Gastrocnemius medialis (tissue), 4 donors: ENCODE results near the gene FXYD7. TPM values are rescaled to one million over a fixed set of nuclear protein-coding genes. Genes with fewer than 3 reads are reported as not detected.

Experiments
- ATAC-seq, 2 donors: fragments of 150-250 bp; one replicate each; pipeline ENCODE4 v1.9.1; 2016
- DNase-seq, 2 donors: peaks; one replicate each; pipeline ENCODE4 v3.0.0-alpha.2; 2019
- H3K27ac ChIP-seq, 4 donors: fragments of 200-600 bp; sonication (generic); 1 replicate in 1 of 4; 2 replicates in 3 of 4; pipeline ENCODE4 v1.5.1; 2016 to 2018; ENCODE audit warnings: mild to moderate bottlenecking in 2 of 4, moderate library complexity in 1 of 4
- H3K27me3 ChIP-seq, 3 donors: fragments of 200-600 bp; sonication (generic) in 2 of 3; 1 replicate in 1 of 3; 2 replicates in 2 of 3; pipeline versions ENCODE4 v1.5.1 to v1.6.0; 2016 to 2019; ENCODE audit warnings: mild to moderate bottlenecking in 1 of 3, moderate library complexity in 1 of 3
- H3K36me3 ChIP-seq, 2 donors: fragments of 200-600 bp; sonication (generic) in 1 of 2; one replicate each; pipeline ENCODE4 v1.5.1; 2017 to 2018
- H3K4me1 ChIP-seq, 2 donors: fragments of 200-600 bp; sonication (generic) in 1 of 2; one replicate each; pipeline ENCODE4 v1.5.1; 2016 to 2017; ENCODE audit warnings: mild to moderate bottlenecking in 2 of 2
- H3K4me3 ChIP-seq, 4 donors: fragments of 200-600 bp; sonication (generic) in 3 of 4; 1 replicate in 1 of 4; 2 replicates in 3 of 4; pipeline ENCODE4 v1.5.1; 2016 to 2019; ENCODE audit warnings: mild to moderate bottlenecking in 2 of 4
- H3K9me3 ChIP-seq, 3 donors: fragments of 200-600 bp; sonication (generic) in 2 of 3; 1 replicate in 1 of 3; 2 replicates in 2 of 3; pipeline ENCODE4 v1.5.1; 2016 to 2019
- POLR2A ChIP-seq, 2 donors: fragments of 450-650 bp; IDR thresholded peaks; one replicate each; pipeline ENCODE4 v1.6.1; 2017; ENCODE audit warnings: antibody characterized with exemption in 2 of 2, mild to moderate bottlenecking in 2 of 2, moderate library complexity in 2 of 2
- in situ Hi-C, 4 donors: fragments of 200-750 bp; cut with MboI; loops; one replicate each; pipeline versions ENCODE4 v1.15.0 to v1.8.0; 2017; ENCODE audit warnings: low sequenced_read_pairs in 4 of 4
- intact Hi-C: fragments of 100-400 bp; cut with DNase I; formaldehyde crosslinking; loops from one replicate; pipeline ENCODE4 v1.15.1; 2023; ENCODE audit warnings: low total_unique reads
- total RNA-seq, 4 donors: library from RNA; depleted of rRNA; stranded (reverse); fragments of >200 nt; gene quantifications; one replicate each; pipeline versions ENCODE4 v1.1.0 to v1.2.3, GENCODE V29; 2016
- TF ChIP-seq, protein P1 (sequence below), 5 experiments: fragments of 450-650 bp in 3 of 5; fragments of 200-600 bp in 2 of 5; sonication (generic) in 2 of 5; IDR thresholded peaks in 4 of 5; conservative IDR thresholded peaks in 1 of 5; 1 replicate in 4 of 5; 2 replicates in 1 of 5; pipeline ENCODE4 v1.5.1; 2016 to 2019; ENCODE audit warnings: antibody characterized with exemption in 5 of 5, mild to moderate bottlenecking in 3 of 5, moderate library complexity in 3 of 5

Gene FXYD7
- total RNA-seq, 4 donors from 2014 or later: 0.40 TPM; not detected in 3

DNA sequence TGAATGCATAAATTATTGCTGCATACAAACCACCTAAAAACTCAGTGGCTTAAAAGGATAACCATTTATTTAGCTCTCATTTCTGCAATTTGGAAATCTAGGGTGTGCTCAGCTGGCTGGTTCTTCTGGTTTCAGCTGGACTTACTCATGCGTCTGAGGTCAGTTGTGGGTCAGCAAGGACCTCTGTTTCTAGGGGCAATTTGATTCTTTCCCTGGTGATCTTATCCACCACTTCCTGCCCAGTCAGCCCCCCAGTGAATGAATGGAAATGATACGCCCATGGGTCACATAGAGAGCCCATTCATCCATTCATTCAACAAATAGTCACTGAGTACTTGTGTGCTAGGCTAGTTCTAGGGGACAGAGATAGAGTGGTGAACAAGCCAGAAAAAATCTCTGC, 21.4 kb downstream of the FXYD7 start:
- Histone ChIP-seq H3K9me3 (peaks cover 0 to 6% (median 0%) of the 10 kb centered on the region in 3 donors), H3K27ac (no peak overlapping the region), H3K36me3 (peaks cover 0 to 32% of the 10 kb centered on the region in 2 donors), H3K4me1 (no peaks in the 10 kb centered on the region), H3K27me3 (no peaks in the 10 kb centered on the region), H3K4me3 (no peak overlapping the region)
- DNase-seq (no peak), ATAC-seq (no peak)
- TF ChIP-seq POLR2A (IDR thresholded peaks at IDR 0.05): no peak
- TF ChIP-seq, protein P1, sequence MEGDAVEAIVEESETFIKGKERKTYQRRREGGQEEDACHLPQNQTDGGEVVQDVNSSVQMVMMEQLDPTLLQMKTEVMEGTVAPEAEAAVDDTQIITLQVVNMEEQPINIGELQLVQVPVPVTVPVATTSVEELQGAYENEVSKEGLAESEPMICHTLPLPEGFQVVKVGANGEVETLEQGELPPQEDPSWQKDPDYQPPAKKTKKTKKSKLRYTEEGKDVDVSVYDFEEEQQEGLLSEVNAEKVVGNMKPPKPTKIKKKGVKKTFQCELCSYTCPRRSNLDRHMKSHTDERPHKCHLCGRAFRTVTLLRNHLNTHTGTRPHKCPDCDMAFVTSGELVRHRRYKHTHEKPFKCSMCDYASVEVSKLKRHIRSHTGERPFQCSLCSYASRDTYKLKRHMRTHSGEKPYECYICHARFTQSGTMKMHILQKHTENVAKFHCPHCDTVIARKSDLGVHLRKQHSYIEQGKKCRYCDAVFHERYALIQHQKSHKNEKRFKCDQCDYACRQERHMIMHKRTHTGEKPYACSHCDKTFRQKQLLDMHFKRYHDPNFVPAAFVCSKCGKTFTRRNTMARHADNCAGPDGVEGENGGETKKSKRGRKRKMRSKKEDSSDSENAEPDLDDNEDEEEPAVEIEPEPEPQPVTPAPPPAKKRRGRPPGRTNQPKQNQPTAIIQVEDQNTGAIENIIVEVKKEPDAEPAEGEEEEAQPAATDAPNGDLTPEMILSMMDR (IDR thresholded peaks at IDR 0.05 in 4 of 5, conservative IDR thresholded peaks at IDR 0.05 in 1 of 5): no peak
- in situ Hi-C loops (no loop called here), intact Hi-C loops (no loop called here)

DNA sequence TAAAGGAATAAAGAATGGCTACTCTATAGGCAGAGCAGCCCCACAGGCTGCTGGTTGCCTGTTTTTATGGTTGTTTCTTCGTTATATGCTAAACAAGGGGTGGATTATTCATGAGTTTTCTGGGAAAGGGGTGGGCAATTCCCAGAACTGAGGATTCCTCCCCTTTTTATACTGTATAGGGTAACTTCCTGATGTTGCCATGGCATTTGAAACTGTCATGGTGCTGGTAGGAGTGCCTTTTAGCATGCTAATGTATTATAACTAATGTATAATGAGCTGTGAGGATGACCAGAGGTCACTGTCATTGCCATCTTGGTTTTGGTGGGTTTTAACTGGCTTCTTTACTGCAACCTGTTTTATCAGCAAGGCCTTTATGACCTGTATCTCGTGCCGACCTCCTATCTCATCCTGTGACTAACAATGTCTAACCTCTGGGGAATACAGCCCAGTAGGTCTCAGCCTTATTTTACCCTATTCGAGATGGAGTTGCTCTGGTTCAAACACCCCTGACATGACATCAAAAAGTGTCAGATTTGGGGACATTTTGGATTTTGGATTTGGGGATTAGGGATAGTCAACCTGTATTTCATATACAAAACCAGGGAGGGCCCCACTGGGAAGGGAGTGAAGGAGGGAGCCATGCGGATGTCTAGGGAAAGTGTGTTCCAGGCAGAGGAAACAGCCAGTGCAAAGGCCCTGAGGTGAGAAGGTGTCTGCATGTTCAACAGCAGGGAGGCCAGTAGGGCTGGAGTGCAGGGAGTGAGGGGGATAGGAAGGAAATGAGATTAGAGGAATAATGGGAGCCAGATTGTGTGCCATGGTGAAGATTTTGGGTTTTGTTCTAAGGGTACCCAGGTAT, 22.4 kb downstream of the FXYD7 start:
- Histone ChIP-seq H3K27me3 (no peaks in the 10 kb centered on the region), H3K36me3 (peaks cover 0 to 32% of the 10 kb centered on the region in 2 donors), H3K4me1 (no peaks in the 10 kb centered on the region), H3K9me3 (peaks cover 0 to 6% (median 0%) of the 10 kb centered on the region in 3 donors), H3K27ac (no peak overlapping the region), H3K4me3 (no peak overlapping the region)
- in situ Hi-C loops (no loop called here), intact Hi-C loops (no loop called here)
- no peak for TF ChIP-seq POLR2A (IDR thresholded peaks at IDR 0.05)
- TF ChIP-seq, protein P1 (IDR thresholded peaks at IDR 0.05 in 4 of 5, conservative IDR thresholded peaks at IDR 0.05 in 1 of 5): no peak
- no peak for ATAC-seq
- DNase-seq: no peak

DNA sequence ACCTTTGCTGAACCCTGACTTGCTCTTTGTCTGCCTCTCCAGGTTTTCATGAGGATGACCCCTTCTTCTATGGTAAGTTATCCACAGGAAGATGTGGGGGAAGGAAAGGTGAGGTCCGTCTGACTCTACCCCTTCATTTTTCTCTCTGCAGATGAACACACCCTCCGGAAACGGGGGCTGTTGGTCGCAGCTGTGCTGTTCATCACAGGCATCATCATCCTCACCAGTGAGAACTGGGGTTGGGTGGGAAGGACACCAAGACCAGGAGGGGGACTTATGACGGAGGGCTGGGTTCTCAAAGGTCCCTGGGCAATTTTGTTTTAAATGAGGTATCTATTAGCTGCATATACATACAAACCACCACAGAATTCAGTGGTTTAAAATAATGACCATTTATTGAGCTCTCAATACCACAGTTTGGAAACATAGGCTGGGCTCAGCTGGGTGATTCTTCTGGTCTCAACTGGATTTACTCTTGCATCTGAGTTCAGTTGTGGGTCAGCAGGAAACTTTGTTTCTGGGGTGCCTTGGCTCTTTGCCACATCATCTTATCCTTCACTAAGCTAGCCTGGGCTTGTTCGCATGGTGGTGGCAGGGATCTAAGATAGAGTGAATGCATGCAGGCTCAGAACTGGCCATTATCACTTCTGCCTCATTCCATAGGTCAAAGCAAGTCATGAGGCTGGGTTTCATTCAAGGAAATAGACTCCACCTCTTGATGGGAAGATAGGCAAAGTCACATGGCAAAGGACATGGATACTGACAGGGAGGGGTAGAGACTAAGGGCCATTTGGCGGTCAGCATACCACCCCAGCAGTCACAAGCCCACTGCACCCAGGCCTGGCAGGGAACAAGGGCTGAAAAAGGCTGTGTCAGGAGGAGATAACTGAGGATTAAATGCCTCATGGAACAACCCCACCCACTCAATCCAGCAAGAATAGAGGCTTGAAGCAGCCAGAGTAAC, 23.3 kb downstream of the FXYD7 start:
- DNase-seq (no peak), ATAC-seq (no peak)
- in situ Hi-C loops (no loop called here), intact Hi-C loops (no loop called here)
- Histone ChIP-seq H3K4me3 (no peak overlapping the region), H3K9me3 (peaks cover 0 to 6% (median 0%) of the 10 kb centered on the region in 3 donors), H3K36me3 (peaks cover 0 to 32% of the 10 kb centered on the region in 2 donors), H3K27me3 (no peaks in the 10 kb centered on the region), H3K4me1 (no peaks in the 10 kb centered on the region), H3K27ac (no peak overlapping the region)
- TF ChIP-seq, protein P1 (IDR thresholded peaks at IDR 0.05 in 4 of 5, conservative IDR thresholded peaks at IDR 0.05 in 1 of 5): no peak
- TF ChIP-seq POLR2A (IDR thresholded peaks at IDR 0.05): no peak

DNA sequence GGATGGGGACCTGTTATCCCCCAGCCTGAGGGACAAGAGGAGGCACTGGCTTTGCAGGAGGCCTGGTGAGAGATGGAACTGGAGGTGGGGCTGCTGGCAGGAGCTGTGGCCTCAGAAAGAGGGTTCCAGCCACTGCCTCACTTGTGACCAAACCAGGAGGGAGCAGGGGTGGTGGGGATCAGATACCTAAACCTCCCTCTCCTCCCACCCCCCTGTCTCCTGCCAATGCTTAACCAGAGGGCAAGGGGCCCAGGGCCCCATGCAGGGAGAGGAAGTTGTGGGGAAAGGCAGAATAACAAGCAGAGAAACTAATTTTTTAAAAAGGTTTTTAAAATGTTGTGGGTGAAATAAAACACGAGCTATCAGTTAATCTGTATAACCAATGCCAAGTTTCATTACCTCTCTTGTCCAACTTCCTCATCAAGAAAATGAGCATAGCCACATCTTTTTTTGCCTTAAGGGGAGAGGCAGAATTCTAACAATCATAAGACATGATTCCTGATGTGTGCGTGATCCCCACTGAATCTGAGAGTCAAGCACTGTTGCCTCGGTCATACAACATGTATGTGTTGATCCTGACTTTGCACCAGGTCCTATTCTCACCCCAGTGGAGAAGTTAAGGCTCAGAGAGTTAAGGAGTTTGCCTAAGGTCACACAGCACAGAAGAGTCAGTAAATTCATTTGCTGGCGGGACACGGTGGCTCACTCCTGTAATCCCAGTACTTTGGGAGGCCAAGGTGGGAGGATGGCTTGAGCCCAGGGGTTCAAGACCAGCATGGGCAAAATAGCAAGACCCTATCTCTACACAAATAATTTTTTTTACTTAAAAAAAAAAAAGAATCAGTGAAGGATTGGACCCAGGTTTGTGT, 24.4 kb downstream of the FXYD7 start:
- no peak overlapping the region for H3K4me3 ChIP-seq
- no peak overlapping the region for H3K27ac ChIP-seq
- no peaks in the 10 kb centered on the region for H3K9me3 ChIP-seq
- in situ Hi-C loops: no loop called here
- TF ChIP-seq, protein P1 (IDR thresholded peaks at IDR 0.05 in 4 of 5, conservative IDR thresholded peaks at IDR 0.05 in 1 of 5): no peak
- no peaks in the 10 kb centered on the region for H3K27me3 ChIP-seq
- H3K36me3 ChIP-seq: peaks cover 0 to 25% of the 10 kb centered on the region in 2 donors
- no peaks in the 10 kb centered on the region for H3K4me1 ChIP-seq
- intact Hi-C loops: no loop called here
- ATAC-seq: no peak
- DNase-seq: no peak
